ENCODE measurements around the gene RGMA.

Gene RGMA

GRCh38 chr15:93017526-93017925 lies 71.5 kb downstream of the RGMA start:
- no peak for DNase-seq (ENCODE audit: low read depth)

GRCh38 chr15:93012786-93013185 lies 76.2 kb downstream of the RGMA start:
- no peak for DNase-seq (ENCODE audit: low read depth)

- DNase-seq (ENCODE audit: low read depth), result no peak
Observed at GRCh38 chr15:93007994-93008393, 81.0 kb downstream of the RGMA start.

GRCh38 chr15:93005133-93005532 lies 83.9 kb downstream of the RGMA start:
- DNase-seq (ENCODE audit: low read depth), result no peak

GRCh38 chr15:93001881-93002280 lies 87.1 kb downstream of the RGMA start:
- peak; percentile 28 for DNase-seq (ENCODE audit: low read depth)

GRCh38 chr15:93001156-93001555 lies 87.9 kb downstream of the RGMA start:
- peak; percentile 15 for DNase-seq (ENCODE audit: low read depth)

GRCh38 chr15:92997821-92998220 lies 91.2 kb downstream of the RGMA start:
- DNase-seq (ENCODE audit: low read depth), result no peak

- no peak for DNase-seq (ENCODE audit: low read depth)
Observed at GRCh38 chr15:92992720-92993119, 96.3 kb downstream of the RGMA start.

- DNase-seq (ENCODE audit: low read depth), result no peak
Observed at GRCh38 chr15:92990031-92990430, 99.0 kb downstream of the RGMA start.

GRCh38 chr15:92989470-92989869 lies 99.5 kb downstream of the RGMA start:
- DNase-seq (ENCODE audit: low read depth), result no peak

Data from ELR (cell line).